Fibroblast of the aortic adventitia (primary cell): ENCODE data around the gene FHOD1. TPM values are rescaled to one million over a fixed set of nuclear protein-coding genes. Genes with fewer than 3 reads are reported as not detected.

ENCODE experiments used
- DNase-seq: peaks from one replicate; pipeline ENCODE4 v3.0.0-alpha.2; 2010; ENCODE audit warnings: low read depth
- H3K4me3 ChIP-seq: 2 replicates; pipeline ENCODE4 v1.5.1; 2011; ENCODE audit warnings: low read depth, mild to moderate bottlenecking, control low read depth, low read length, moderate library complexity
- total RNA-seq: library from RNA; depleted of rRNA; stranded (reverse); fragments of >200 nt; gene quantifications from 2 replicates; pipeline ENCODE4 v1.2.3, GENCODE V29; 2012; ENCODE audit warnings: low replicate concordance
- TF ChIP-seq, protein P1 (sequence below): IDR thresholded peaks from 2 replicates; pipeline ENCODE4 v1.5.1; 2011; ENCODE audit warnings: mild to moderate bottlenecking, low read length, control low read depth, inconsistent platforms; ENCODE audit not compliant: insufficient read depth

The FHOD1 gene
- total RNA-seq, 1 donor = 14.1 TPM

DNA sequence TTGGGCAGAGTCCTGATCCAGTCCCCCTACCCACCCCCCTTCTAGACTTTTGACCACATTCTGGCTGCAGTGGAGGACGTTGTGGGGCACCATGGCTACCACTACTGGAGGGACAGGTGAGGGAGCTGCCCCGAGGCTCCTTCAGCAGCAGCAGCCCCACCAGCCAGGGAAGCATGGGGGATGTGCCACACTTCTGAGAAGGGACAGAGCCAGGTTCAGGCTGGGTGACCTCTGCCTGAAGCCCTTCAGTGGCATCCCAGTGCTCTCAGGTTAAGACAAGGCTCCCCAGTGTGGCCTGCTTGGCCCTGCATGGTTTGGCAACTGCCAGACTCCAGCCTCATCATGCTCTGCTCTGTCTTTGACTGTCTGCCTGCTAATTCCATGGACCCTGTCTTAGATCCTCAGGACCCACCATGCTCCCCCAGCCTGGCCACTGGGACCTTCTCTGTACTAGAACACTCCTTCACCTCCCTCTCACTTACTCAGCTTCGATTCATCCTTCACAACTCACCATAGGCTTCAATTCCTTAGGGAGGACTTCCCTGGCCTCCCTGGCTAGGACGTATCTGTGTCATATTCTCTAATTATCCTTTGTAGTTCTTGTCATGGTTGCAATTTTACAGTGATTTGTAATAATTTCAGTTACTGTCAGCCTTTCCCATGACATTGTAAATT is 10.3 kb upstream of the FHOD1 start:
- TF ChIP-seq, protein P1, sequence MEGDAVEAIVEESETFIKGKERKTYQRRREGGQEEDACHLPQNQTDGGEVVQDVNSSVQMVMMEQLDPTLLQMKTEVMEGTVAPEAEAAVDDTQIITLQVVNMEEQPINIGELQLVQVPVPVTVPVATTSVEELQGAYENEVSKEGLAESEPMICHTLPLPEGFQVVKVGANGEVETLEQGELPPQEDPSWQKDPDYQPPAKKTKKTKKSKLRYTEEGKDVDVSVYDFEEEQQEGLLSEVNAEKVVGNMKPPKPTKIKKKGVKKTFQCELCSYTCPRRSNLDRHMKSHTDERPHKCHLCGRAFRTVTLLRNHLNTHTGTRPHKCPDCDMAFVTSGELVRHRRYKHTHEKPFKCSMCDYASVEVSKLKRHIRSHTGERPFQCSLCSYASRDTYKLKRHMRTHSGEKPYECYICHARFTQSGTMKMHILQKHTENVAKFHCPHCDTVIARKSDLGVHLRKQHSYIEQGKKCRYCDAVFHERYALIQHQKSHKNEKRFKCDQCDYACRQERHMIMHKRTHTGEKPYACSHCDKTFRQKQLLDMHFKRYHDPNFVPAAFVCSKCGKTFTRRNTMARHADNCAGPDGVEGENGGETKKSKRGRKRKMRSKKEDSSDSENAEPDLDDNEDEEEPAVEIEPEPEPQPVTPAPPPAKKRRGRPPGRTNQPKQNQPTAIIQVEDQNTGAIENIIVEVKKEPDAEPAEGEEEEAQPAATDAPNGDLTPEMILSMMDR = no peak
- no peak for DNase-seq
- H3K4me3 ChIP-seq = no peak overlapping the region

DNA sequence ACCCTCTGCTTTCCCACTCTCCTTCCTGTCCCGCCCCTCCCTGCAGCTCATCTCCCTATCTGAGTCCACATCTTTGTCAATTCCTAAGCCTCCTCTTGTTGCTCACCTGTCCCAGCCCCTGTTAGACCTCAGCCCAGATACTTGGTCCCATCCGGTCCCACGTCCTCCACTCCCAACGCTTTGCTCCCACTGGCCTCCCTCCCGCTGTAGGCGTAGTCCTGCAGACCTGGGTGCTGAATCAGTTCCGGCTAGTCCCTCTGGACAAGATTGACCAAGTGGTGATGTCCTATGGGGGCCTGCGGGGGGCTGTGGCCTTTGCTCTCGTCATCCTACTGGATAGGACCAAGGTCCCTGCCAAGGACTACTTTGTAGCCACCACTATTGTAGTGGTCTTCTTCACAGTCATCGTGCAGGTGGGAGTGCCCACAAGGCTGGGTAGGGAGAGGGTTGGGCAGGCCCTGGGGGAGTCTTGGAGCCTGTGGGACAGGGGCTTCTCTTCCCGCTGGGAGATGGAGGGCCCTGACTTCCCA is 9.5 kb upstream of the FHOD1 start:
- no peak overlapping the region for H3K4me3 ChIP-seq
- TF ChIP-seq, protein P1 = no peak
- DNase-seq = no peak

DNA sequence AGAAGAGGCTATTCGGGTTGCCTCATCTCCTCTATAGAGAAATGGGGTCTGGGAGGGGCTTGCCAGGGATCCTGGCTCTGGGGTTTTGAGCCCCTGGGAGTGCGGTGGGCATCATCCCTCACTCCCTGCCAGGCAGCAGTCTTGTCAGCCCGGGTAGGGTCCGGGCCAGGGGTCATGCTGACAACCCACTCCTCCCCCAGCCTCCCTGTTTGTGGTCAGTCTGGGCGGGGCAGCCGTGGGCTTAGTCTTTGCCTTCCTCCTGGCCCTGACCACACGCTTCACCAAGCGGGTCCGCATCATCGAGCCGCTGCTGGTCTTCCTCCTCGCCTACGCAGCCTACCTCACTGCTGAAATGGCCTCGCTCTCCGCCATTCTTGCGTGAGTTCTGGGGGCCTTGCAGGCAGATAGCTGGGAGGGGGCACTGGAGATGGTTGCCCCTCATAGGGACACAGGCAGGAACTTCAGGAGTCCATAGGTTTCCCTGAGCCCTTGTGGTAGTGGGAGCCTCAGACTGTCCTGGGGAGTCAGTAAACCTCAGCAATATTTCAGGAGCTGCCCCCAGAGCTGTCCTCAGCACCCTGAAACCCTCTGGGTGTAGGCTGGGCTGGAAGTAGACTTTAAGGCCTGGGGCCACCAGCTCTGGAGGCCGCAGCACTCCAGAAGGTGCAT is 8.4 kb upstream of the FHOD1 start:
- no peak for DNase-seq
- H3K4me3 ChIP-seq = no peak overlapping the region
- TF ChIP-seq, protein P1 = no peak

DNA sequence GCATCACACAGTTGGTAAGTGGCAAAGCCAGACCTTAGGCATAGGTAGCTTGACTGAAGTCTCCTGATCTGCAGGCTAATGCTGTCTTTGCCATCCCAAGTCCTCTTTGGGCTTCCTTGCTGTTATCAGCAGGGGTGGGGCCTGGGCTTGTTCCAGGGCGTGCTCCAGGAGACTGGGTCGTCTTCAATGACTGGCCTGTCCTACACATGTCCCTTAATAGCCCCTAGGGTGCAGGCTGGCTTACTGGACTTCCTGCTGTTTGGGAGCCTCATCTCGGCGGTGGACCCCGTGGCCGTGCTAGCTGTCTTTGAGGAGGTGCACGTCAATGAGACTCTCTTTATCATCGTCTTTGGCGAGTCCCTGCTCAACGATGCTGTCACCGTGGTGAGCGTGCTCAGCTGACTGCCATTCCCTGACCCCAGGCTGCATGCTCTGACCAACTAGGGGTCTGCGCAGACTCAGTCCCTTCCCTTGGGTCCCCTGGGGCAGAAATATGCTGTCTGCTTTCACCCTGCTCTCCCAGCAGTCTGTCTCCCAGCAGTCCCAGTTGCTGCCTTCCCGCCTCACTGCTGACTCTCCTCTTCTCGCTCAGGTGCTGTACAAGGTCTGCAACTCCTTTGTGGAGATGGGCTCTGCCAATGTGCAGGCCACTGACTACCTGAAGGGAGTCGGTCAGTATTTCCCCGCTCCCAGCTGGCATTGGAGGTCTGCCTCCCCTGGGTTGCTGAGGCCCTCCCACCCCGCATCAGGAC is 7.7 kb upstream of the FHOD1 start:
- TF ChIP-seq, protein P1 = no peak
- DNase-seq = no peak
- no peak overlapping the region for H3K4me3 ChIP-seq

DNA sequence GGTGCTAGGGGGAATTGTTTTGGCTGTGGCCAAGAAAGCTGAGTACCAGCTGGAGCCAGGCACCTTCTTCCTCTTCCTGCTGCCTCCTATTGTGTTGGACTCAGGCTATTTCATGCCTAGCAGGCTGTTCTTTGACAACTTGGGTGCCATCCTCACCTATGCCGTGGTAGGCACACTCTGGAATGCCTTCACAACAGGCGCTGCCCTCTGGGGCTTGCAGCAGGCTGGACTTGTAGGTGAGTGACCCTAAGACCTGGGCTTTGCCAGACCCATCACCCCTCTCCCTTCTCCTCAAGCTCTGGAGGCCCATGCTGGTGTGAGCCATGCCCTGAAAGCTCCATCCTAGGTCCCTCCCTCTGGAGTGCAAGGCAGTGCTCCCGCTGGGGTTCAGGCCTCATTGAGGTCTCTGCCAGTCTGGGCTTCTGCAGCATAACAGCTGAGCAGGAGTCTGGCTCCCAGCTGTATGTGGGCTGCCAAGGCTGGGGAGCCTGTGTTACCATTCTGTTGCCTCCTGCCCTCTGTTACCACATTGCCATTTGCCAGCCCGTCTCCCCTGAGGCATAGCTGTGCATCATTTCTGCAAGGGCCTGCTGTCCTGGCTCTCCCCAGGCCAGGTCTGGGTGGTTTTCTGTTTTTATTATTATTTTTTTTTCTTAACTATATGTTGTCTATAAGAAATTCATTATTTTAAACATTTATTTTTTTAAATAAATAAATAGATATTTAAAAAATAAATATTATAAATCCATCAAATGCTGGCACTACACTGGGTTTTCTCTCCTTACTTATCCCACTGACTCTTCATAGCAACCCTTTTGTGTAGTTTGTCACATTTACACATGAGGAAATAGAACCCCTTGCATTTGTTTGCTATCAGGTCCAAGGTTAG is 5.6 kb upstream of the FHOD1 start:
- no peak for DNase-seq
- H3K4me3 ChIP-seq = no peak overlapping the region
- TF ChIP-seq, protein P1 = no peak

DNA sequence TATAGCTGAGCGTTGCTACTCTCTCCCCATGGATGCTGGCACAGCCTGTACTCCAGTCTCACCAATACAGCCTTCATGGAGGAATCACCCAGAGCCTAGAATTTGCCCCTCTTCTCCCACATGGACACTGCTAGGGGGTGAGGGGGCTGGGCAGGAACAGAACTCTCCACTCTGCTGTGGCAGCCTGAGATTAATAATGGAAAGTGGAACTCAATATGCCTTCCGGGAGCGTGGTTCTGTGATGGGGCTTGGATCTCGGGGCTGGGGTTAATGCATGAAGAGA is 2.7 kb upstream of the FHOD1 start:
- no peak for DNase-seq
- TF ChIP-seq, protein P1 = no peak
- H3K4me3 ChIP-seq = no peak overlapping the region
